Neuron (in vitro differentiated cells): ENCODE data around the gene ERVH48-1.

ENCODE experiments used
- H2AFZ ChIP-seq: one replicate; pipeline ENCODE4 v1.6.1; 2013; ENCODE audit warnings: low read depth, mild to moderate bottlenecking, inconsistent platforms, low read length, moderate library complexity
- H3K27me3 ChIP-seq: one replicate; pipeline ENCODE4 v1.6.1; 2013; ENCODE audit warnings: low read length; ENCODE audit not compliant: insufficient read depth
- H3K36me3 ChIP-seq: one replicate; pipeline ENCODE4 v1.6.1; 2013; ENCODE audit warnings: low read length; ENCODE audit not compliant: insufficient read depth
- H3K4me1 ChIP-seq: one replicate; pipeline ENCODE4 v1.6.1; 2013; ENCODE audit warnings: low read length; ENCODE audit not compliant: insufficient read depth
- H3K4me3 ChIP-seq: 2 replicates; pipeline ENCODE4 v1.5.1; 2013; ENCODE audit warnings: mild to moderate bottlenecking, low read length, moderate library complexity
- H3K9me3 ChIP-seq: one replicate; pipeline ENCODE4 v1.6.1; 2013; ENCODE audit warnings: low read length

ERVH48-1 gene

DNA sequence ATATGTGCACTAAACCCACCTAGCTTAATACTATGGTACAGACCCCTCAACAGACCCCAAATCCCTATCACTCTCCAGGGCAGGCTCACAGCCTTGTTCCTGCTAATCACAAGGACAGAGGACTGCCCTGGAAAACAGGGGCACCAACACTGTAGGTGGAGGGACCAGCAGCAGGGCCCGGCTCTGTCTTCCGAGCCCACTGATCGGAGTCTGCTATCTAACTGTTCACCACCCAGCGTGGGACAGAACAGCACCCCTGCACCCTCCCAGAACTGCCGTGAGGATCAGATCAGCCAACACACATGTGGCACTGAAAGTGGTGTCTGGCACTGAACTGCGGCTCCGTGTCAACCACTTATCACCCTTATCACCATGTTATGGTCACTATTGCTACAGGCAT is 52.3 kb downstream of the ERVH48-1 start:
- Histone ChIP-seq H3K27me3 (no peaks in the 10 kb centered on the region), H3K36me3 (peaks cover 52% of the 10 kb centered on the region), H3K4me3 (no peak overlapping the region), H3K4me1 (peaks cover 2% of the 10 kb centered on the region), H3K9me3 (no peaks in the 10 kb centered on the region), H2AFZ (no peak overlapping the region)

DNA sequence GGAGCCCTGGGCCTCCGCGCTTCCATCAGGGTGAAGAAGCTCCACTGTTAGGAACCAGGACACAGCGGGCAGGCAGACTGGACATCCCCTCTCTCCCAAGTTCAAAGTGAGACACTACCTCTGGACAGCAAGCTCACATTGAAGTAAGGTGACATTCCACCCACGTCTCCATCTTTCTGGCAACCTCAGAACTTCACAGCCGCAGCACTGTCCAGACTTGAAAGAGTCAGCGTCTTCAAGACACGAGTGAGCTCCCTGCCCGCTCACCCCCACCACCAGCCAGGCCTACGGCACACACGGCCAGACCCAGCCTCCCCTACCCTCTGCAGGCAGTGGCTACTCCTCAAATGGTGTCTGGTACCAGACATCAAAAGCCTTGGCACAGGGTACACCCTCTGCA is 57.2 kb downstream of the ERVH48-1 start:
- peaks cover 44% of the 10 kb centered on the region for H3K36me3 ChIP-seq
- H3K4me3 ChIP-seq = no peak overlapping the region

More for the DNA sequence above, 57.2 kb downstream of the ERVH48-1 start:
- Histone ChIP-seq H3K4me1 (no peaks in the 10 kb centered on the region), H2AFZ (no peak overlapping the region), H3K27me3 (no peaks in the 10 kb centered on the region), H3K9me3 (no peaks in the 10 kb centered on the region)
